ENCODE data around the gene NRXN3. TPM values are rescaled to one million over a fixed set of nuclear protein-coding genes. Genes with fewer than 3 reads are reported as not detected.

NRXN3 gene
- total and polyA plus RNA-seq, 8 donors, result 0.53 to 2.5 (median 1.5) TPM

DNA sequence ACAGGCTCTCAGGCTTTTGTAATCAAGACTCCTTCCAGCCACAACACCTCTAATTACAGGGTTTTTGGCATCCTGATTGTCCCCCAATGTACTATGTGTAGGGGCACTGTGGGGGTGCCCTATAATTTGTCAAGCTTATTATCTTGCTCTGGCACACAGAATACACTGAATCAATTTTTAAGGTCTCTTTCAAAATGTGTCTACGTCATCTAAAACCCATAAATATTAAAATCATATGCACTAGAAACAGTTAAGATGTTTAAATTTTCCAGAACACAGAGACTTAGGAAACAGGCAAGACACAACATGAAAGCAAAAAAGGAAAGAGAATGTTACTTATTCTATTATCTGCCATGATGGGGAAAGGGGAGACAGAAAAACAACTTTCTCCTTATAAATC, 665.7 kb downstream of the NRXN3 start:
- DNase-seq (no peak), ATAC-seq (no peak), FAIRE-seq (no peak)
- Histone ChIP-seq H3K36me3 (no peaks in the 10 kb centered on the region), H3K9me3 (no peaks in the 10 kb centered on the region), H3K27ac (no peak overlapping the region), H3K4me1 (no peaks in the 10 kb centered on the region), H3K27me3 (no peaks in the 10 kb centered on the region), H3K4me3 (no peak overlapping the region)
- intact Hi-C loops (cut with DNase I), result no loop called here
- TF ChIP-seq, protein P1, sequence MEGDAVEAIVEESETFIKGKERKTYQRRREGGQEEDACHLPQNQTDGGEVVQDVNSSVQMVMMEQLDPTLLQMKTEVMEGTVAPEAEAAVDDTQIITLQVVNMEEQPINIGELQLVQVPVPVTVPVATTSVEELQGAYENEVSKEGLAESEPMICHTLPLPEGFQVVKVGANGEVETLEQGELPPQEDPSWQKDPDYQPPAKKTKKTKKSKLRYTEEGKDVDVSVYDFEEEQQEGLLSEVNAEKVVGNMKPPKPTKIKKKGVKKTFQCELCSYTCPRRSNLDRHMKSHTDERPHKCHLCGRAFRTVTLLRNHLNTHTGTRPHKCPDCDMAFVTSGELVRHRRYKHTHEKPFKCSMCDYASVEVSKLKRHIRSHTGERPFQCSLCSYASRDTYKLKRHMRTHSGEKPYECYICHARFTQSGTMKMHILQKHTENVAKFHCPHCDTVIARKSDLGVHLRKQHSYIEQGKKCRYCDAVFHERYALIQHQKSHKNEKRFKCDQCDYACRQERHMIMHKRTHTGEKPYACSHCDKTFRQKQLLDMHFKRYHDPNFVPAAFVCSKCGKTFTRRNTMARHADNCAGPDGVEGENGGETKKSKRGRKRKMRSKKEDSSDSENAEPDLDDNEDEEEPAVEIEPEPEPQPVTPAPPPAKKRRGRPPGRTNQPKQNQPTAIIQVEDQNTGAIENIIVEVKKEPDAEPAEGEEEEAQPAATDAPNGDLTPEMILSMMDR (IDR thresholded peaks at IDR 0.05), result no peak
- WGBS, 2 donors, result 47 to 74% methylated on average over 1 of the region's 1 CpG

DNA sequence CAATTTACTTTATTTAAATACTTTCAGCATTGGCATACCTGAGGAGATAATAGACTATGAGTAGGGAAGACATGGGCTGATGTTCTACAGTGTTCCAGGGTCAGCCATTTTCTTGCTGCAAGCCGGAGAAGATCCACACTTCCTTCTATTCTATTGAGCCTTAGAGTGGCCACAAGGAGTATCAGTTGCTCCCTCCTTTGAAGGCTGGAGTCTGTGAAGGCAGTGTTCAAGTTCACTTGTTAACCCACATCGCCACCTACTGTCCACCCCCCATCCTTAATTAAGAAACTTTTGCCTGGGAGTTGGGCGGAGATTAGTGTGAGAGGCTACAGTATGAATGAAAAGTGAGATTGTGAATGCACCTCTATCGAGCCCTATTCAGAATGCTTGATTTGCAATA, 666.6 kb downstream of the NRXN3 start:
- DNase-seq (peak in 5 of 6 donors; percentile 9 to 50 (median 28)), FAIRE-seq (no peak), ATAC-seq (peak in 3 of 4 donors; percentile 73 to 92 (median 87))
- Histone ChIP-seq H3K27ac (no peak overlapping the region), H3K4me3 (no peak overlapping the region), H3K4me1 (no peaks in the 10 kb centered on the region), H3K36me3 (no peaks in the 10 kb centered on the region), H3K9me3 (no peaks in the 10 kb centered on the region), H3K27me3 (no peaks in the 10 kb centered on the region)
- 12 to 16% methylated on average over 4 of the region's 4 CpGs for WGBS, 2 donors
- TF ChIP-seq, protein P1 (IDR thresholded peaks at IDR 0.05), result peak in 1 of 4 donors; percentile 11
- intact Hi-C loops (cut with DNase I), result no loop called here

DNA sequence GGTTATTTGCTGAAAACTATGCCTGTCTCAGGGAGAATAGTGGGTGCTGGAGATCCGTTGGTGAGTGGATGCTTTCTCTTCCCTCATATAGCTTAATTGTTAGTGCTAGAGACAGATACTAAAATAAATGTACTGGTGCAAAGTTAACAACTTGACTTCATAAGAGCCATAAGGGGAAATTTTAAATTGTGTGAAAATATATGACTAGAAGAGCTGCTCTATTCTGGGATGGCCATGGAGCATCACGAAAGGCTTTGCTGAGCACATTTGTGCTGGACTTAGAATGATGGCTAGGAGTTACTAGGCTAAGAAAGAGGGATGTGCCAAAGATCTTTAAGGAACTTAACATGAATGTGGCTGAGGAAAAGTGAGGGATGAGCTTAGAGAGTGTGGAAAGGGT, 668.8 kb downstream of the NRXN3 start:
- WGBS, 2 donors, result 51 to 65% methylated on average over 2 of the region's 2 CpGs
- H3K4me3 ChIP-seq, result no peak overlapping the region
- FAIRE-seq (no peak), ATAC-seq (no peak), DNase-seq (no peak)
- H3K27ac ChIP-seq, result no peak overlapping the region
- intact Hi-C loops (cut with DNase I), result no loop called here
- no peaks in the 10 kb centered on the region for H3K4me1 ChIP-seq
- TF ChIP-seq, protein P1 (IDR thresholded peaks at IDR 0.05), result no peak
- no peaks in the 10 kb centered on the region for H3K9me3 ChIP-seq
- no peaks in the 10 kb centered on the region for H3K36me3 ChIP-seq
- H3K27me3 ChIP-seq, result no peaks in the 10 kb centered on the region

DNA sequence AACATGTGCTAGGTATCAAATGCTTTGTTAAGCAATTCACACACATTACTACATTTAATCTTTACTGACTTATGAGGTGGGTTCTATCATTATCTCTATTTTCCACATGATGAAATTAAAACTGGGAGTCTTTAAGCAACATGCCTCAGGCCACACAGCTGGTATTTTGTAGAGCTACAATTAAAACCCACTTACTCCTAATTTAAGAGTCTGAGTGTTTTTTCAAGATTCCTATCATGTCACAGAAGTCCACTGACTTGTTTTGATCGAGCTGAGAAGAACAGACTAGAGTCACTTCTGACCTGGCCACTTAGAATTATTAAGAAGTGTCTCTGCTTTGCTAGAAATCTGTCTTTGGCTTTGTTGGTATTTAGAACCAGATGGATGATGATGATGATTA, 670.7 kb downstream of the NRXN3 start:
- Histone ChIP-seq H3K9me3 (no peaks in the 10 kb centered on the region), H3K4me3 (no peak overlapping the region), H3K27me3 (no peaks in the 10 kb centered on the region), H3K36me3 (no peaks in the 10 kb centered on the region), H3K4me1 (no peaks in the 10 kb centered on the region), H3K27ac (no peak overlapping the region)
- intact Hi-C loops (cut with DNase I), result no loop called here
- no peak for FAIRE-seq
- no peak for DNase-seq
- ATAC-seq, result no peak
- TF ChIP-seq, protein P1 (IDR thresholded peaks at IDR 0.05), result no peak
- 24 to 26% methylated on average over 1 of the region's 1 CpG for WGBS, 2 donors

DNA sequence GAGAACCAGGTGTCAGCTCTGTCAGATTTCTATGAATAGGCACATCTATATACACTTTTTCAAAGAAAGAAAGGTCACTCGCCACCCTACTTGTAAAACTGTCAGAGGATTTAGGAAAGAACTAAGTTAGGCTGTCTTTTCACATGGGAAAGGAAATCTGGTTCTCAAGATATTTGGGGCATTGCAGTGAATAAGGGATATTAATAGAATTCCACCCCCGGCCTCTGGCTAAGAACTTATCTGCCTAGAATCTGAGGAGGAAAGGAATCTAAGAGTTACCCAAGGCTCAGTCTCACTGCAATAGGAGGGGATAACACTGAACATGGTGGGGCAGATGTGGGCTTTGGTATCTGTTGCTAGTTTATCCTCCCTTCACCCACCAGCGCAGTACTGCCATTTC, 677.6 kb downstream of the NRXN3 start:
- 74 to 83% methylated on average over 3 of the region's 3 CpGs for WGBS, 2 donors
- Histone ChIP-seq H3K36me3 (no peaks in the 10 kb centered on the region), H3K27ac (no peak overlapping the region), H3K4me1 (no peaks in the 10 kb centered on the region), H3K4me3 (no peak overlapping the region), H3K27me3 (no peaks in the 10 kb centered on the region), H3K9me3 (no peaks in the 10 kb centered on the region)
- DNase-seq, result no peak
- TF ChIP-seq, protein P1 (IDR thresholded peaks at IDR 0.05), result no peak
- intact Hi-C loops (cut with DNase I), result no loop called here
- FAIRE-seq, result no peak
- ATAC-seq, result no peak

Measured in pancreas (tissue), 10 donors.